Measurements from ENCODE around the gene HOTAIR. TPM values are rescaled to one million over a fixed set of nuclear protein-coding genes. Genes with fewer than 3 reads are reported as not detected.

Gene HOTAIR
- total RNA-seq, 1 donor from 2014 or later = 1.4 TPM

GRCh38 chr12:53916788-53917655 lies 57.7 kb downstream of the HOTAIR start:
- DNase-seq (ENCODE audit: low spot score) = no peak
- H3K9me3 Mint-ChIP-seq (ENCODE audit: unreplicated experiment) = no peaks in the 10 kb centered on the region
- H3K27ac Mint-ChIP-seq (ENCODE audit: unreplicated experiment) = no peak overlapping the region
- H3K4me1 Mint-ChIP-seq (ENCODE audit: unreplicated experiment) = no peaks in the 10 kb centered on the region
- TF ChIP-seq CTCF (IDR thresholded peaks at IDR 0.05; ENCODE audit: unreplicated experiment) = no peak
- no peaks in the 10 kb centered on the region for H3K27me3 Mint-ChIP-seq (ENCODE audit: unreplicated experiment)
- H3K36me3 Mint-ChIP-seq (ENCODE audit: low read depth, unreplicated experiment) = no peaks in the 10 kb centered on the region
- no peak overlapping the region for H3K4me3 Mint-ChIP-seq (ENCODE audit: unreplicated experiment)

Small RNA genes within 50 kb of the gene (microRNA-seq; reads per million reads assigned to microRNA genes)
- gene MIR196A2 (ENCODE audit: unreplicated experiment) = 22.0 reads per million, percentile 68 among the genes with 10 or more reads in this experiment

Other genes with a start within 250 kb of the HOTAIR start
- 144 TPM for gene CALCOCO1, start 247.5 kb downstream of the HOTAIR start, total RNA-seq (ENCODE audit: unreplicated experiment)
- gene CISTR, start 223.0 kb downstream of the HOTAIR start, total RNA-seq (ENCODE audit: unreplicated experiment) = 1.4 TPM
- 0.38 TPM for gene HOXC13, start 36.1 kb downstream of the HOTAIR start, total RNA-seq (ENCODE audit: unreplicated experiment)
- gene HOXC12, start 20.1 kb downstream of the HOTAIR start, total RNA-seq (ENCODE audit: unreplicated experiment) = 1.3 TPM
- gene HOXC11, start 1.8 kb downstream of the HOTAIR start, total RNA-seq (ENCODE audit: unreplicated experiment) = 0.38 TPM
- gene HOXC10, start 10.2 kb upstream of the HOTAIR start, total RNA-seq (ENCODE audit: unreplicated experiment) = 1.9 TPM
- 0.28 TPM for gene HOXC9, start 25.2 kb upstream of the HOTAIR start, total RNA-seq (ENCODE audit: unreplicated experiment)
- not detected for gene HOXC8, start 34.0 kb upstream of the HOTAIR start, total RNA-seq (ENCODE audit: unreplicated experiment)
- 0.21 TPM for gene HOXC6, start 53.5 kb upstream of the HOTAIR start, total RNA-seq (ENCODE audit: unreplicated experiment)
- not detected for gene HOXC5, start 58.1 kb upstream of the HOTAIR start, total RNA-seq (ENCODE audit: unreplicated experiment)
- not detected for gene HOXC4, start 78.9 kb upstream of the HOTAIR start, total RNA-seq (ENCODE audit: unreplicated experiment)
- gene SMUG1, start 214.0 kb upstream of the HOTAIR start, total RNA-seq (ENCODE audit: unreplicated experiment) = 24.2 TPM